GM12874 (cell line): Measurements from ENCODE around the gene SCN8A.

Experiments used
- CTCF ChIP-seq: IDR thresholded peaks from 2 replicates; pipeline ENCODE4 v1.5.1; 2011; ENCODE audit warnings: low read depth, mild to moderate bottlenecking, control low read depth, low read length, moderate library complexity; ENCODE audit not compliant: insufficient read depth

SCN8A gene

GRCh38 chr12:51746416-51746815 lies 155.4 kb downstream of the SCN8A start:
- TF ChIP-seq CTCF = no peak

- no peak for TF ChIP-seq CTCF
Measured at GRCh38 chr12:51748235-51748634, 157.2 kb downstream of the SCN8A start.

- TF ChIP-seq CTCF = no peak
Measured at GRCh38 chr12:51749206-51749985, 158.4 kb downstream of the SCN8A start.

GRCh38 chr12:51749986-51750317 lies 158.9 kb downstream of the SCN8A start:
- no peak for TF ChIP-seq CTCF

- TF ChIP-seq CTCF = no peak
Measured at GRCh38 chr12:51751661-51752060, 160.6 kb downstream of the SCN8A start.

- no peak for TF ChIP-seq CTCF
Measured at GRCh38 chr12:51752234-51752889, 161.3 kb downstream of the SCN8A start.

GRCh38 chr12:51753980-51754675 lies 163.1 kb downstream of the SCN8A start:
- TF ChIP-seq CTCF = no peak
